ENCODE results near the gene KLLN.
"Not testable (repeated sequence)": the region's sequence is repeated elsewhere in the genome, so short reads cannot be mapped to it uniquely, and the experiment has no call there.

The KLLN gene, protein sequence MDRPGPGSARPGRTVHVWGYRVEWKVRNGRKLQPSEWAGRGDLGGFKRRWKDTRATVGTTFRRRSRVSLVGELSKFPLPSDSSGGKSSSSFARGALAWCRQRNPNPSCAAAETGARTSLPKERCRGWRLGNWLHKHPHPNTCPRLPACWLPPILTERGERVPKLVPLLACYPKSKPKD

DNA sequence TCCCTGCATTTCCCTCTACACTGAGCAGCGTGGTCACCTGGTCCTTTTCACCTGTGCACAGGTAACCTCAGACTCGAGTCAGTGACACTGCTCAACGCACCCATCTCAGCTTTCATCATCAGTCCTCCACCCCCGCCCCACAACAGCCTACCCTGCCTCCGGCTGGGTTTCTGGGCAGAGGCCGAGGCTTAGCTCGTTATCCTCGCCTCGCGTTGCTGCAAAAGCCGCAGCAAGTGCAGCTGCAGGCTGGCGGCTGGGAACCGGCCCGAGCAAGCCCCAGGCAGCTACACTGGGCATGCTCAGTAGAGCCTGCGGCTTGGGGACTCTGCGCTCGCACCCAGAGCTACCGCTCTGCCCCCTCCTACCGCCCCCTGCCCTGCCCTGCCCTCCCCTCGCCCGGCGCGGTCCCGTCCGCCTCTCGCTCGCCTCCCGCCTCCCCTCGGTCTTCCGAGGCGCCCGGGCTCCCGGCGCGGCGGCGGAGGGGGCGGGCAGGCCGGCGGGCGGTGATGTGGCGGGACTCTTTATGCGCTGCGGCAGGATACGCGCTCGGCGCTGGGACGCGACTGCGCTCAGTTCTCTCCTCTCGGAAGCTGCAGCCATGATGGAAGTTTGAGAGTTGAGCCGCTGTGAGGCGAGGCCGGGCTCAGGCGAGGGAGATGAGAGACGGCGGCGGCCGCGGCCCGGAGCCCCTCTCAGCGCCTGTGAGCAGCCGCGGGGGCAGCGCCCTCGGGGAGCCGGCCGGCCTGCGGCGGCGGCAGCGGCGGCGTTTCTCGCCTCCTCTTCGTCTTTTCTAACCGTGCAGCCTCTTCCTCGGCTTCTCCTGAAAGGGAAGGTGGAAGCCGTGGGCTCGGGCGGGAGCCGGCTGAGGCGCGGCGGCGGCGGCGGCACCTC lies at the start of gene KLLN, which contains the start of gene PTEN:
Gene KLLN, minus strand, starts transcription at position 481 of the 891 bp plus-strand sequence. CDS start 1,046 bp downstream, outside the sequence.
Gene PTEN, plus strand, starts transcription at position 573 of the 891 bp plus-strand sequence. CDS start 845 bp downstream, outside the sequence.
- DNase-seq: peak; percentile 89 to 91

DNA sequence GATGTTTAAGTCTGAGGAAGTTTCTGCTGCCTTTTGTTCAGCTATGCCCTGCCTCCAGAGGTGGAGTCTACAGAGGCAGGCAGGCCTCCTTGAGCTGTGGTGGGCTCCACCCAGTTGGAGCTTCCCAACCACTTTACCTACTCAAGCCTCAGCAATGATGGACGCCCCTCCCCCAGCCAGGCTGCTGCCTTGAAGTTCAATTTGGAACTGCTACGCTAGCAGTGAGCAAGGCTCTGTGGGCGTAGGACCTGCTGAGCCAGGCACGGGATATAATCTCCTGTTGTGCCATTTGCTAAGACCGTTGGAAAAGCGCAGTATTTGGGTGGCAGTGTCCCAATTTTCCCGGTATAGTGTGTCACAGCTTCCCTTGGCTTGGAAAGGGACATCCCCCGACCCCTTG lies 40.1 kb upstream of the KLLN start:
- not testable (repeated sequence) for DNase-seq

DNA sequence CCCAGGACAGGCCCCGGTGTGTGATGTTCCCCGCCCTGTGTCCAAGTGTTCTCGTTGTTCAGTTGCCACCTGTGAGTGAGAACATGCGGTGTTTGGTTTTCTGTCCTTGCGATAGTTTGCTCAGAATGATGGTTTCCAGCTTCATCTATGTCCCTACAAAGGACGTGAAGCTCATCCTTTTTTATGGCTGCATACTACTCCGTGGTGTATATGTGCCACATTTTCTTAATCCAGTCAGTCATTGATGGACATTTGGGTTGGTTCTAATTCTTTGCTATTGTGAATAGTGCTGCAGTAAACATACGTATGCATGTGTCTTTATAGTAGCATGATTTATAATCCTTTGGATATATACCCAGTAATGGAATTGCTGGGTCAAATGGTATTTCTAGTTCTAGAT lies 34.6 kb upstream of the KLLN start:
- DNase-seq: not testable (repeated sequence)

DNA sequence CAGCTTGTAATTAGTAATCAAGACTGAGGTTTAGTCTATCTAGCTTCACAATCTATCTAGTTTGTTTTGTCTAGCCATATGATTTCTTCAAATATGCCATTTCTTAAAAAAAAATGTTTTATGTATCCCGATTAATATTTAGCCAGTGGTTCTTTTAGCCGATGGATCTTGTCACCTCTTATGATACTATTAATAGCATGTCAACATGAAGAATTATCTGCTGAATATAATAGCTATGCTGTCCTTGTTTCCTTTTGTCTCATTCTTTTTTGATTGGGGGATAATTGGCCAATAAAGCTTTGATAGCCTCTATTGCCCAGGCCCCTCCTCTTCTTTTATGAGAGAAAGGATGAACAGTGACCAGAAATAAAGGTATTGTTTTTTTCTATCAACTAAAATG lies 32.9 kb upstream of the KLLN start:
- DNase-seq: no peak

DNA sequence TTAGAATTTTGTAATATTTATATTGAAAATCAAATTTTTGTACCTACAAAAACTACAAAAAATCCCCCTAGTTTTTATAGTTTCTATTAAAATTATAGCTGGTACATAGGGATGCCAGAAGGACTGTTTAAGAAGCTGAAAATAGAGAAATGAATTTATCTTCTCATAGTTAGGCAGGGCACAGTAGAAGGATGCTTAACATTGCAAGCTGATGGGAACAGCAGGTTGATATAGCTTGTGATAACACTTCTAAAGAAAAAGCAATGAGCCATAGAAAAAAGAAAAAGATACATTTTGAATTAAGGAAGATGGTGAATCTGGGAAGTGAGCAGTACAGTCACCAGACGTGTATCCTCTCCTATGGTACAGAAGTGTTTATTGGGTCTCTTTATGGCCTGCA lies 32.1 kb upstream of the KLLN start:
- no peak for DNase-seq

DNA sequence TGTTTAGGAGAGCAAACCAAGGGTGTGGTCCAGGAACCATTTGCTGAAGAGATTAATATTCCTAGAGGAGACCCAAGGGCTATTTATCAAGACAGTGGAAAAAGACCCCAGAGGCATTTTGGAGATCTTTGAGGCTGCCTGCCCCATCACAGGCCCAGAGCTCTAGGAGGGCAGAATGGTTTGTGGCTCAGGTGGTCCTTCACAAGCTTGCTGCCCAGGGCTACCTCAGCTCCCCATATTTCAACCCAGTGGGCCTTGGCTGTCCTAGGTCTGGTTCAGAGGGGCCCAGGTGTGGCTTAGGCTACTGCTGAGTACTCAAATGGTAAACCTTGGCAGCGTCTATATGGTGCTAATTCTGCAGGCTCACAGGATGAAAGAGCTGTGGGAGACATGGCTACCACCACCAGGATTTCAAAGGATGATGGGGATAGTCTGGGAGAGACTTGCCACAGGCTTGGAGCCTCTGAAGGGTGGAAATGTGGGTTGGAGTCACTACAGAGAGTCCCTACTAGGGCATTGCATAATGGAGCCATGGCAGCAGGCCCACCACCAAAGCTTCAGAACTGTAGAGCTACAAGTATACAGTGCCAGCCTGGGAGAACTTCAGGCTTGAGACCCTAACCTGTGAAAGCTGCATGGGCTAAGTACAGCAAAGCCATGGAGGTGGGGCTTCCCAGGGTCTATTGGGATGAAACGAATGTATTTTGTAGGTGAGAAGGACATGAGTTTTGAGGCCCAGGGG lies 24.4 kb upstream of the KLLN start:
- no peak for DNase-seq

DNA sequence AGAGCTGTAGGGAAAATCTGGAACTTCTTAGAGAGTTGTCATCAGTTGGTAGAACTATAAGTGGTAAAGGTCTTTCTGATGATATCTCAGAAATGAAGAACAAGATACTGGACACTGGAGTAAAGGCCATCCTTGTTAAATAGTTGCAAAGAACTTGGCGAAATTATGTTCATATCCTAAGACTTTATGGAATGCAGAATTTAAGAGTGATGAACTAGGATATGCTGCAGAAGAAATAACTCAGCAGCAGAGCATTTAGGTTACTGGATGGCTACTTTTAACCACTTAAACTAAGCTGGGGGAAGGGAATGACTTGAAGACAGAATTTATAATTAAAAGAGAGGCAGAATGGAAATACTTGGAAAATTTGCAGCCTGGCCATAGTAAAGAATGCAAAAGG lies 23.8 kb upstream of the KLLN start:
- DNase-seq: no peak

DNA sequence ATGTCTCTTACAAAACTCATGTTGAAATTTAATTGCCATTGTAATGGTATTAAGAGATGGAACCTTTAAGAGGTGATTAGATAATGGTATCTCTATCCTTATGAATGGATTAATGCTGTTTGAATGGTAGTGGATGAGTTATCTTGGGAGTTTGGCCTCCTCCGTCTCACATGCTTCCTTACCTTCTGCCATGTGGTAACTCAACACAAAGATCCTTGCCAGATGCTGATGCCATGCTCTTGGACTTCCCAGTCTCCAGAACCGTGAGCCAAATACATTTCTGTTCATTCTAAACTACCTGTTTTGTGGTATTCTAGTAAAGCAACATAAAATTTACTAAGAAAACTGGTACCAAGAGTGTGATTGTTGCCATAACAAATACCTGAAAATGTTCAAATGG lies 23.3 kb upstream of the KLLN start:
- no peak for DNase-seq

DNA sequence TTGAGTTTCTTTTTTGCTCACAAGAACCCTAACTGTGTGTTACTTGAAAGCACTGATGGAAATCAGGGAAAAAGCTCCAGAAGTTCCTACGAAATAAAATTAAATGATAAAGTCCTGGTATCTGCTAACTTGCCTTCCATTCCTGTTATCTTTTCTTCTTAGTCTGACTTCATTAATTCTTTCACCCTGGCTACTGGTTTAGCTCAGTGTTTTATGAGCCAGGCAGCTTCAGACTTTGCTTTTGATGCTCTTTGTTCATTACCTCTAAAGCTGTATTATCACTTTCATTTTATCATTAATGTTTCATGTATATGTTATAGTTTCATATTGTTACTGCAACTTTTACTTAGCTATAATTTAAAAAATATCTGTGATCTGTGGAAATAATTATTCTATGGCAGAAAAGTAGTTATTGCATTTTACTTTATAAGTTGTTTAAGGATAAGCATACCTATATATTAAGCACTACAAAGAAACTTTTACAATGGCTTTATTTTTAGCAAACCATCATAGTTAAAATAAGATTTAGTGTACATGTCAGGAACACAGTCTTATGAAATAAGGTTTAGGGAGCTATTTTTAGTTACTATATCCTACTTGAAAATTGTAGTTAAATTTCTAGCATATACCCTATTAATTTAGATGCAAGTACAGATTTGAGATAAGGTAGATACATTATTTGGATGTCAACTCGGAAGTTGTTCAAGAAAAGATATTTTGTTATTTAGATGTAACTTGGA lies 19.4 kb upstream of the KLLN start:
- DNase-seq: no peak

DNA sequence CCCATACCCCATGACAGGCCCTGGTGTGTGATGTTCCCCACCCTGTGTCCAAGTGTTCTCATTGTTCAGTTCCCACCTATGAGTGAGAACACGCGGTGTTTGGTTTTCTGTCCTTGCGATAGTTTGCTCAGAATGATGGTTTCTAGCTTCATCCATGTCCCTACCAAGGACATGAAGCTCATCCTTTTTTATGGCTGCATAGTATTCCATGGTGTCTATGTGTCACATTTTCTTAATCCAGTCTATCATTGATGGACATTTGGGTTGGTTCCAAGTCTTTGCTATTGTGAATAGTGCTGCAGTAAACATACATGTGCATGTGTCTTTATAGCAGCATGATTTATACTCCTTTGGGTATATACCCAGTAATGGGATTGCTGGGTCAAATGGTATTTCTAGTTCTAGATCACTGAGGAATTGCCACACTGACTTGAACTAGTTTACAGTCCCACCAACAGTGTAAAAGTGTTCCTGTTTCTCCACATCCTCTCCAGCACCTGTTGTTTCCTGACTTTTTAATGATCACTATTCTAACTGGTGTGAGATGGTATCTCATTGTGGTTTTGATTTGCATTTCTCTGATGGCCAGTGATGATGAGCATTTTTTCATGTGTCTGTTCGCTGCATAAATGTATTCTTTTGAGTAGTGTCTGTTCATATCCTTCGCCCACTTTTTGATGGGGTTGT lies 18.2 kb upstream of the KLLN start:
- DNase-seq: not testable (repeated sequence)

DNA sequence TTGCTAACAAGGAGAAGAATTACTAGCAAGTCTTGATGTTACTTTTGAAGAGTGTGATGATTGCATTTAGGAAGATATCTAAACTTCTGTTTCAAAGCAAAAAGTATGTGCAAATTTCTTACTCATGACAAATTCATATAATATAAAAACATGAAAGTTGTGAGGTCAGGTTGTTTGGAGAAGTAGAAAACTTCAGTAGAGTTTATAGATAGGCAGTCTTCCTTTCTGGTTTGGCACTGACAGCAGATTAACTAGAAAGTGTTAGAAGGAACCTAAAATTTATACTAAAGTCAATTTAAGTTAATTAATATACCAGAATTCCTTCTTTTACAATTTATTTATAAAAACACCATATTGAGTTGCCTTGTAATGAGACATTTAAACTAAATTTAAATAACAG lies 17.0 kb upstream of the KLLN start:
- DNase-seq: no peak

DNA sequence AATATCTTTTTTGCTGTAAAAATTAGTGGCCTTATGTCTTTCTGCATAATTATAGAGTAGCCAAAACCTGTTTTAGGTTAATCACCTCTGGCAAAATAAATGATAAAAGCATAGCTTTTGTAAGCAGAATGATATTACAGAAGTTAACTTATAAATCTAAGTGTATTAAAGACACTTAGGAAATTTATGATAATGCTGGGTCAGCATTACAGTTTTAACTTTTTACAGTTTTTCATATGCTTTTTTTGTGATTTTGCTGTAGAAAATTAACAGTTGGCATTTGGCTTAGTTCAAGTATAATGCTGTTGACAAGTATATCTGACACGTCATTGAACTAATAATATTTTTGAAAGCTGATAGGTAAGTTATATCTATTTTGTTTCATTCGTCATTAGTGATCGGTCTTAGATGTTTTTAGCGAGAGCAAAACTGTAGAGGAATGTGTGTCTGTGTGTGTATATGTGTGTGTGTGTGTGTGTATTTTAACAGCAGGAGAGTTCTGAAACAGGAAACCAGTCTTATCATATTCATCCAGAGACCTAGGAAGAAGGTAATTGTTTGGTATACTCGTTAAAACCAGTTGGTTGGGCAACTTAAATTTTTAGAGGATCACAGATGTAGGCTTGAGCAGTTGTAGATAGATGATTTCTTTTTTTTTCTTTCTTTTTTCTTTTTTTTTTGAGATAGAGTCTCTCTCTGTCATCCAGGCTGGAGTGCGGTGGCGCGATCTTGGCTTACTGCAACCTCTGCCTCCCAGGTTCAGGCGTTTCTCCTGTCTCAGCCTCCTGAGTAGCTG lies 15.5 kb upstream of the KLLN start:
- DNase-seq: no peak

DNA sequence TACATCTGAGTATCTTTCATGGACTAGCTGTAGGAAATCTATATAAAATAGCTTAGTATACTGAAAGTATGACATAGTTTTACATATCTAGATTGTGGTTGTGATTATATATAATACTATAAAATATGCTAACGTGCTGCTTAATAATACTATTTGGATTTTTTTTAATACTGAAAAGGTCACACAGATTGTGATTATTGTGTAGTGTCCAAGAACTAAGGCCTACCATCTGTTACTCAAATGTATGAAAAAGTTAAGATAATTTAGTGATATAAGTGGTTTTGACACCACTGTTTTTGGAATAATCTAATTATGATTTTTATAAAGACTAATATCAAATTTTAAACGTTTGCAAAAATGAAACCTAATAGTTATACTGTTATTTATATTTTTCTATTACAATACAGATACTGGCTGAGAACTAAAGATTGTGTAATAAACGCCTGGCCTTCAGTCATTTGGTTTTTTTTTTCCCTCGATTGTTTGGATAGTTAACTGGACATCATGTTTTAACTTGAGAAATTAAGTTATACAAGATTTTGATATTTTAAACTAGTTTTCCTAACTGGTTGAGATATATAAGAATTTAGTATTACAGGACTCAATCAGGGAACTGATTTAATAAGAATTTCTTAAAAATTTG lies 12.7 kb upstream of the KLLN start:
- DNase-seq: no peak

DNA sequence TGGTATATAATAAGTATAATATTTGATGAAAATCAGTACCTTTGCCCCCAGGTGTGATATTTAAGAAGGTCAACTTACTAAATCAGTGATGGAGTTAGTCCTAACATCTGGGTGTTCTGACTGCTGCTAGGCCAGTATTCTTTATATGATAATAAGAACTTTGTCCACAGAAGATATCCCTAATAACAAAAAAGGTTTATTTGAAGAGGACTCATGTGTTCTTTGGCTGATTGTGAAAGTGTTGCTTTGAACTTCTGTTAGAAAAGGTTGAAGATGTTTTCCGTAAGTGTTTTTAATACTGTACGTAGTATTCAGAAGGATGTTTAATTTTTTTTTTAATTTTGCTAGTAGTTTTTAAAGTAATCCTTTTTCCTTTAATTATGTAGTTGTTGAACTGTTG lies 10.3 kb upstream of the KLLN start:
- DNase-seq: no peak

DNA sequence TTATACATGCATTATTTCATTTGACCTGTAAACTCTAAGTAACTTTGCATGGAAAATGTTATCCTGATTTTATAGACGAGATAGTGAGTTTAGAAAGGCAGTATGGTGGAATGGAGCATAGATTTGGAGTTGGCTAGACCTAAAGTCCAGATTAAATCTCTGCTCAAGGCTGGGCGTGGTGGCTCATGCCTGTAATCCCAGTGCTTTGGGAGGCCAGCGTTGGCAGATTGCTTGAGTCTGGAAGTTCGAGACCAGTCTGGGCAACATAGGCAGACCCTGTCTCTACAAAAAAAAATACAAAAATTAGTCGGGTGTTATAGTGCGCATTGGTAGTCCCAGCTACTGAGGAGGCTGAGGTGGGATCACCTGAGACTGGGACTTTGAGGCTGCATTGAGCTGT lies 9.5 kb upstream of the KLLN start:
- DNase-seq: no peak

DNA sequence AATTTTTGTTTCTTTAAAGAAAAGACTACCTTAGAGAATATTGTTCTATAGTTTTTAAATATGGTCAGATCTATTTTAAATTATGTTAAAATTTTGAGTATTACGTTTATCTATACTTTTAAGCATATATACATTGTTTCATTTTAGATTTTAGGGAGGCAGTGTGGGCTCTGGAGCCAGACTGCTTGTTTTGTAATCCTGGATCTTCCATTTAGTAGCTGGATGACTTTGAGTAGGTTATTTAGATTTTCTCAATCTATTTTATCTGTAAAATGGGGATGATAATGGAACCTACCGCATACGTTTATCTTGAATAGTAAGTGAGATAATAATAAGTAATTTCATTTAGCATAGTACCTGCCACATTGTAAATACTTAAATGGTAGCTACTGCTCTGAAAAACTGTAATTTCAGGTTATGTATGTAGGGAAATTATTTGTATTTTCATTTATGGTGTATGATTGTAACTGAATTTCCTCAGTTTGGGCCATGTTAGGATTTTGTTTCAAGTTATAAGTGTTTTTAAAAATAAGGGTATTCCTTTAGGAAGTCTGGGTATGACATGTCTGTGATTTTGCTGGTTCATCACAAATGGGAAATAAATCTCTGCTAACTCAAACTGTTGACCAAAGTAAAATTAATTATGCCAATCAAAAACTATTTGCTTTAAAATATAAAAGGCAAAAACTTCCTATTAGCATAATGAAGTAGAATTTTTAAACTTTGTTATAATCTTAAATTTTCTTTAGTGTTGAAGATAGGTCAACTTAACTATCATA lies 6.6 kb upstream of the KLLN start:
- no peak for DNase-seq

DNA sequence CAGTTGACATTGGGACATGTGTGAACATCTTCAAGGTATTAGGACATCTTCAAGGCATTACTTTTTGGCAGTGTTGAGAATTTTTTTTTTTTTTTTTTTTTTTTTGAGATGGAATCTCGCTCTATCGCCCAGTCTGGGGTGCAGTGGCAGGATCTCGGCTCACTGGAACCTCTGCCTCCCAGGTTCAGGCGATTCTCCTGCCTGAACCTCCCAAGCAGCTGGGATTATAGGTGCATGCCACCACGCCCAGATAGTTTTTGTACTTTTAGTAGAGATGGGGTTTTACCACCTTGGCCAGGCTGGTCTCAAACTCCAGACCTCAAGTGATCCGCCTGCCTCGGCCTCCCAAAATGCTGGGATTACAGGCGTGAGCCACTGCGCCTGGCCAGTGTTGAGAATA lies 5.8 kb upstream of the KLLN start:
- DNase-seq: not testable (repeated sequence)

DNA sequence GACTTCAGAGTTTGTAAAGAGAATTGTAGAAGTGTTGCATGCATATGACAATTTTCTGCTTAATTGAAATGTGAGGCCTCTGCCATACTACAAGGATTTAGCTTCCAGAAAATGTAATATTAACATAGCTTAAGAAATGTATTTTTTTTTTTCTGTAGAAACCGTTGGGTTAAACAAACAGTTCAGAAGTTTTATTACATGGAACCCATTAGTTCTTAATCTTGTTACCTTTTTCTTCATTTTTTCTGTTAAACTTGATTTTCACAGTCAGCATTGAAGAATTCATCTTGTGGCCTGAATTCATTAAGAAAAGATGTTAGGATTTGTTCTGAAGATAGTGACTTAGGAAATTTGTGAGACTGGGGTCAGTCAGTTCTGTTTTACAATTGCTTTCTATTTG lies 4.9 kb upstream of the KLLN start:
- no peak for DNase-seq

DNA sequence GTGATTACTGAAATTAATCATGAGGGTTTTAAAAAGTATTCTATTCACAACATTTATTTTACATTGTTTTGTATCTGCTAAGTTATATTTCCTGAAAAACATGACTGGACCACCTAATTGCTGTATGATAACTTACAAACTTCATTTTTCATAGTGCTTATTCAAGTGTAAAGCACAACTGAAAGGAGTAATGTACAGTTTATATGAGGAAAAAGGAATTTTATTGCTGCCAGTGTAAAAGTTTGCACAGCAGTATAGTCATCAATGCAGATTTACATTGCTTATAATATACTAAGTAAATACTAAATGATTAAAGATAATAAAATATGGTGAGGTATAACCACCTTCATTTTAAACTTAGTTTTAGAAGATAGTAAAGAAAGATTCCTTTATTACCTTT lies 4.1 kb upstream of the KLLN start:
- DNase-seq: no peak

DNA sequence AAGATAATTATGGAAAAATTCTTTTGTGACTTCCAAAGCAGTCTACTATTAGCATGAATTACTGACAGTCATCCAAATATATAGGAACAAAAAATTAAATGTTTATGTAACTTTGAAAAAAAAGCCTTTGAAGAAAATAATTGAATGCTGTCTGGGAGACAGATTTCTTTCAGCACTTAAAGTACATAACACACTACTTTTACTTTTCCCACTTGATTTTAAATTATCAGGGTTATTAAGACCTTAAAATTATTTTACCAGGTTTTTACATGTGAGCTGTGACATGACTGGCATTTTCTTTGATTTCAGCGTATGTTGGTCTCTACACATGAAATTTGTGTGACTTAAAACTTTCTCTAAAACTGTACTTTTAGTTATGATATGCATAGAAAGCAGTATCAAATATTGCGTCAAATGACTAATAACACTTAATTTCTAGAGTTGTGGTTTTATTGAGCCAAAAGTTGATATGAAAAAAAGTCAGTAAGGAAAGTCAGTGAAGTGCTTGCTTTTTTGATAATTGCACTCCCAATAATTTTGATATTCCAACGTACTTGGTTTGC lies 3.2 kb upstream of the KLLN start:
- no peak for DNase-seq
